Measurements from ENCODE around the gene FXYD3. TPM values are rescaled to one million over a fixed set of nuclear protein-coding genes. Genes with fewer than 3 reads are reported as not detected.

The FXYD3 gene
- total and polyA plus RNA-seq, 4 donors, result 0.32 to 0.45 TPM; not detected in 2

DNA sequence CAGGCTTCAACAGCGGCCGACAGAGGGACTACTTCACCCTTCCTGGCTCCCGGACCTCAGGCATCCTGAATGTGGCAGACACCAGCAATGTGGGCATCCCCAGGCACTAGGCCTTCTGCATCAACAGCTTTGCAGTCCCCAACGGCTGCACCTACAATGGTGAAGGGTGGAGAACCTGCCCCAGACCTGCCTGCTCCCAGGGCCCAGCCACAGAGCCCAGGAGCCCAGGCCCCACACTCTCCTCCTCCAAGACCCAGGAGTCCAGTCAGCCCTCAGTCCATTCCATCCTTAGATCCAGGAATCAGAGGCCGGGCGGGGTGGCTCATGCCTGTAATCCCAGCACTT is 39.6 kb upstream of the FXYD3 start (continued):
- TF ChIP-seq REST (IDR thresholded peaks at IDR 0.05) (no peak), RAD21 (IDR thresholded peaks at IDR 0.05) (no peak)

DNA sequence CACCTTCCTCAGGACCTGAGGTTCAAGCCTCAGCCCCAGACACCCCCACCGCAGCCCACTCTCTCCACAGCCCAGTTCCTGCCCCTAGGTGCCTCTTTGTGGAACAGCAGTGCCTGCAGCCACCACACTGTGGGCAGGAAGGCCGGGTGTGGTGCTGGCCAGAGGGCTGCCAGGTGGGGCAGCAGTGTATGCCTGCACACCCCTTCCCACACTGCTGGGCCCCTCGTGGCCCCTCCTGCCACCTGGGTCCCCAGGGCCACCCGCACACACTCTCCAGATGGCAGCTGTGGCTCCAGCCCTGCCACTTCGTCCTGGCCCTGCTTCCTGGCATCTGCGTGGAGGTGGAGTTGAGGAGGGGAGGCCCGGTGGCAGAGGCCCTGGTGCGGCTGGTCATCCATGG is 39.0 kb upstream of the FXYD3 start:
- H3K9me3 ChIP-seq (ENCODE audit: control insufficient read depth in 4 of 4, low read length in 3 of 4), result no peaks in the 10 kb centered on the region
- H3K4me3 ChIP-seq (ENCODE audit: low read depth in 1 of 3, low read length in 3 of 3), result no peak overlapping the region
- no peaks in the 10 kb centered on the region for H3K36me3 ChIP-seq (ENCODE audit: control insufficient read depth in 4 of 4, insufficient read depth in 3 of 4, low read depth in 1 of 4, low read length in 3 of 4)
- WGBS, result 82% methylated on average over 8 of the region's 8 CpGs
- H3K27me3 ChIP-seq (ENCODE audit: control insufficient read depth in 4 of 4, insufficient read depth in 4 of 4, low read length in 3 of 4), result no peaks in the 10 kb centered on the region
- no peak for DNase-seq (ENCODE audit: low spot score)
- no peak overlapping the region for H3K9ac ChIP-seq (ENCODE audit: low read depth in 1 of 2, low read length in 2 of 2)
- no peak overlapping the region for H3K27ac ChIP-seq (ENCODE audit: low read depth in 1 of 2, low read length in 2 of 2)
- no peak for TF ChIP-seq HNF4G (IDR thresholded peaks at IDR 0.05)
- no peak for TF ChIP-seq FOXA1 (IDR thresholded peaks at IDR 0.05)
- no peak for TF ChIP-seq REST (IDR thresholded peaks at IDR 0.05)
- no peak for TF ChIP-seq NR2F2 (IDR thresholded peaks at IDR 0.05)
- H3K4me1 ChIP-seq (ENCODE audit: control insufficient read depth in 4 of 4, insufficient read depth in 4 of 4, low read length in 3 of 4), result peaks cover 8 to 16% (median 15%) of the 10 kb centered on the region in 4 donors

- Histone ChIP-seq H3K9ac (ENCODE audit: low read depth in 1 of 2, low read length in 2 of 2) (no peak overlapping the region), H3K9me3 (ENCODE audit: control insufficient read depth in 4 of 4, low read length in 3 of 4) (no peaks in the 10 kb centered on the region)
- TF ChIP-seq REST (IDR thresholded peaks at IDR 0.05) (no peak), SP1 (IDR thresholded peaks at IDR 0.05) (no peak), ATF3 (IDR thresholded peaks at IDR 0.05) (no peak), HNF4A (conservative IDR thresholded peaks at IDR 0.05) (no peak), RXRA (IDR thresholded peaks at IDR 0.05) (no peak), YY1 (IDR thresholded peaks at IDR 0.05) (no peak), JUND (IDR thresholded peaks at IDR 0.05) (no peak), RAD21 (IDR thresholded peaks at IDR 0.05) (no peak), MAX (IDR thresholded peaks at IDR 0.05) (no peak), HNF4G (IDR thresholded peaks at IDR 0.05) (no peak), TAF1 (conservative IDR thresholded peaks at IDR 0.05) (no peak), FOXA1 (IDR thresholded peaks at IDR 0.05) (no peak)
These were observed 38.0 kb upstream of the FXYD3 start for GRCh38 chr19:35077411-35078223.

More at GRCh38 chr19:35077411-35078223, 38.0 kb upstream of the FXYD3 start:
- no peak for DNase-seq (ENCODE audit: low spot score)
- Histone ChIP-seq H3K4me3 (ENCODE audit: low read depth in 1 of 3, low read length in 3 of 3) (no peak overlapping the region), H3K4me1 (ENCODE audit: control insufficient read depth in 4 of 4, insufficient read depth in 4 of 4, low read length in 3 of 4) (peaks cover 8 to 17% (median 17%) of the 10 kb centered on the region in 4 donors), H3K27me3 (ENCODE audit: control insufficient read depth in 4 of 4, insufficient read depth in 4 of 4, low read length in 3 of 4) (no peaks in the 10 kb centered on the region), H3K36me3 (ENCODE audit: control insufficient read depth in 4 of 4, insufficient read depth in 3 of 4, low read depth in 1 of 4, low read length in 3 of 4) (no peaks in the 10 kb centered on the region), H3K27ac (ENCODE audit: low read depth in 1 of 2, low read length in 2 of 2) (no peak overlapping the region)
- 93% methylated on average over 17 of the region's 17 CpGs for WGBS

Data from liver (tissue), 9 donors.